DMS 273 (cell line): ENCODE data around the gene CHD9.

Experiments used
- DNase-seq: peaks from one replicate; lab custom pipeline; 2025; ENCODE audit not compliant: unreplicated experiment; lab: John Stamatoyannopoulos, UW

The CHD9 gene

GRCh38 chr16:53185741-53186140, 130.9 kb downstream of the CHD9 start:
- peak; percentile 22 for DNase-seq

DNA sequence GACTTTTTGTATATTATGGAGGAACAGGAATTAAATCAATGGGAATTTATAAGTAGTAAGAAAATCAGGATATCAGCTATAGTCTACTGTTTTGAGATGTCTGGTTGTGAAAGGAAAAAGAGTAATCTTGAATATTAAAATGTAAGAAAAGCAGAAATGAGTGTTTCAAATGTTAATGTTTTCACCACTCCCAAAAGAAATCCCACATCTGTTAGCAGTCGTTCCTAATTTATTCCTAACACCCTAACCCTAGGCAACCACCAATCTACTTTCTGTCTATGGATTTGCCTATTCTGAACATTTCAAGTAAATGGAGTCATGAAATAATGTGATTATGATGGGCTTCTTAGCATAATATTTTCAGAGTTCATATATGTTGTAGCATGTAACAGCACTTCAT, 133.0 kb downstream of the CHD9 start:
- DNase-seq: no peak

GRCh38 chr16:53191413-53191812, 136.6 kb downstream of the CHD9 start:
- DNase-seq: no peak

DNA sequence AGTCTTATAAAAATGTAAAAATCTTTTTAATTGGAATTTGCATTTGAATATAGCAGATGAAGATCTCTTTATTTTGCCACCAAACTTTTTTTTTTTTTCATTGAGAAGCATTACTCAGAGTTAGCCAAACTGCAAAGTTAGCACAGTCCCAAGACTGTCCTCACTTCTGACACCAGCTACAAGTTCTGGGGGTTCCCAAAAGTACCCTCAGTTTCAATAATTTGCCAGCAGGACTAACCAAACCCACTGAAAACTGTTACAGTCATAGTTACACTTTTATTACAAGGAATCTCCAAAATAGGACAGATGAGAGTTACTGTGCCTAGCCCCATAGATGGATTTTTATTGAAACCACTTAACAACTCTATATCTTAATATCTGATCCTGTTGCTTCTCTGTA, 144.1 kb downstream of the CHD9 start:
- no peak for DNase-seq

GRCh38 chr16:53201900-53202299, 147.1 kb downstream of the CHD9 start:
- DNase-seq: no peak

DNA sequence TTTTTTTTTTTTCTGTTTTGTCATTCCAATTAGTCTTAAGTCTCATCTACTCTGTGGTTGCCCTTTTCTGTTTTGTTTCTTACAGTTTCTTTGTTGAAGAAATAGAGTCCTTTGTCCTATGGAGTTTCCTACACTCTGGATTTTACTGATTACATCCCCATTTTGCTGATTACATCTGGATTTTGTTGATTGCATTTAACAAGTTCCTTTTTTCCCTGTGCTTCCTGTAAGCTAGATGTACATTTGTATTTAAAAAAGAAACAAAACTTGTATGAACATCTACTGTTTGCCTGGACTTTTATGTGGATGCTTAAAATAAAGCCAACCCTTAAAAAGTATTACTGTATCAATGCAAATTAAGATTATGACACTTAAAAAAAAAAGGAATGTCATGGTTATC, 147.6 kb downstream of the CHD9 start:
- no peak for DNase-seq

DNA sequence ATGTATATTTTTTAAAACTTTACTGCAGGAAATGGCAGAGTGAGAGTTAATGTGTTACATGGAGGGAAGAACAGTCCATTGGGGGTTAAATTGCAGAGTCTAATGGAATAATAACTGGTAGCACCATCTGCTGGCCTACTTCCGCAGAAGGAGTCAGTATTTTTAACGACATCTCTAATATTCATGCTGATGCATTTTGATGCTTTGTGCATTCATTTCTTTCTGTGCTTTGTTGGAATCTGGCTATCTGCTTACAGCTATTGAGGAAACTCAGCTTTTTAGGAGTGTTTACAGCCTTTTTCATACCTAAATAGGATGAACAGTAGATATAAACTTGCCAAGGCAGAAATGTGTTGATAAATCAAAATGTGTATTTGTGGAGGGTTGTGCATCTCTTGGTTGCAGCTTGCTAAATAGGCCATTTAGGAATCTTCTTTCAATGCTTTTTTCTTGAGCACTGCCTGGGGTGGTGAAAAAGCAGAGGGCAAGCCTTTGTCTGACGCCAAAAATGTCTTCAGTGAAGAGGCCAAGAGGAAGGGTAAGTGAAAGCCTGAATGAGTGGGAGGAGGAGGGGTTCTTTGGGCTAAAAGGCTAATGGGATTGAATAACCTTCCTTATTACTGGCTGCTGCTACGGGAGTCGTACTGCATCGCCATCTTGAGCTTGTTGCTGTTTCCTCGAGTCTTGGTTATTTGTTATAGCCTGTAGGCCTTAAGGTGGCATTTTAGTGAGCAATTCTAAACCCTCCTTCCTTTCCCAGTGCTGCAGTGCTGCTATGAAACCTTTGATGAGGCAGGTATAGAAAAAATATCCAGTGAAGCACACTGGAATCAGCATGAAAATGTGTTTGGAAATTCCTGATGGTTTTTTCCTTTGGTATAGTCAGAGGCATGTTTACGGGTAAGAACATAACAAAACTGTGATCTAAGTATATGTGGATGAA, 153.3 kb downstream of the CHD9 start:
- DNase-seq: peak; percentile 95

DNA sequence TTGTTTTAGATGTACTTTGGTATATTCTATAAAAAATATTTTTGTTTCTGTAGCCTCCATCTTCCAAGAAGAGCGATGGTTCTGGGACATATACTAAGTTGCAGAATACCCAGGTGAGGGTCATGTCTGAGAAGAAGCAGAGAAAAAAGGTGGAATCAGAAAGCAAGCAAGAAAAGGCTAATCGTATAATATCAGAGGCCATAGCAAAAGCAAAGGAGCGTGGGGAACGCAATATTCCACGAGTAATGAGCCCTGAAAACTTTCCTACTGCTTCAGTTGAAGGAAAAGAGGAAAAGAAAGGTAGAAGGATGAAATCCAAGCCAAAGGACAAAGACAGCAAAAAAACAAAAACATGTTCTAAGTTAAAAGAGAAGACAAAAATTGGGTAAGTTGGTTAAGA, 154.6 kb downstream of the CHD9 start:
- DNase-seq: peak; percentile 23

GRCh38 chr16:53209877-53210276, 155.1 kb downstream of the CHD9 start:
- DNase-seq: no peak

DNA sequence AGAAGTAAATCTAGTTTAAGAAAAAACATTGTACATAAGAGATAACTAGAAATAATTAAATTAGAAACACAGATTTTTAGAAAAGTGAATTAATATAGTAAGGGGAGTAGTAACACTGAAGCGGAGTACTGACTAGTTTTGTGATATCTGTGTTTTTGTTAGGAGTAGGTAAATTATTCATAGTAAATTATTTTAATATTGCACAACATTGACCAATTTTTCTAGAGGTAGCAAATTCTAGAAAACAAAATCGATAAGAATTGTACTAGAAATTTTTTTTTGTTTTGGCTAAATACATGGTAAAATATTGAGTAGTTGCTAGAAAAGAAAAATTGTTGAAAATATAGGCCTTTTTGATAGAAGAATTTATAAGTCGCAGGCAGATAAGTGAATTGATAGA, 156.5 kb downstream of the CHD9 start:
- DNase-seq: no peak

DNA sequence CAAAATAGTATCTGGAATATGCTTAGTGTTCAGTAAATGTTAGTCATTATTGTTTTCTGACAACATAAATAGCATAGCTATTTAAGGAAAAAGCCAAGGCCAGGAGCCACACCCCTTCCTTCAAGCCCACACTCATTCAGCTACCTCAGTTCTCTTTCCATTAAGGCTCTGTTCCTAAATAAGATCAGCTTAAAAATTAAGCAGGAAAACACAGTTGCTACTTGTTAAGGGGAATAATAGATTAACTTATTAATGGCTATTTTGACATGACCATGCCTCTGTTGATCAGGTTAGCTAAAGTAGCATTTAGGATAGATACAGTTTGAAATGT, 158.1 kb downstream of the CHD9 start:
- no peak for DNase-seq

GRCh38 chr16:53213542-53213941, 158.8 kb downstream of the CHD9 start:
- DNase-seq: no peak

DNA sequence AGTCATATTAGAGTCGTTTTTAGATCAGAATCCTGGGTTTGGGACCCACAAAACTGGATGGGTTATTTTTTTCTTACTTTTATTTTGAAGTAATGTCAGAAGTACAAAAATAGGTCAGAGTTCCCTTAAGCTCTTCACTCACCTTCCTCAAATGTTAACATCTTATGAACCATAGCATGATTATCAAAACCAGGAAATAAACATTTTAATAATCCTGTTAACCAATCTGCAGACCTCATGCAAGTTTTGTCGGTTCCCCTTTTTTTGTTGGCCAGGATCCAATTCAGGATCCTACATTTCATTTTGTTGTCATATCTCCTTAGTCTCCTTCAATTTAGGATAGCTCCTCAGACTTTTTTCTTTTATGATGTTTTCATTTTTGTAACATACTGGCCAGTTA, 162.0 kb downstream of the CHD9 start:
- DNase-seq: peak; percentile 8

DNA sequence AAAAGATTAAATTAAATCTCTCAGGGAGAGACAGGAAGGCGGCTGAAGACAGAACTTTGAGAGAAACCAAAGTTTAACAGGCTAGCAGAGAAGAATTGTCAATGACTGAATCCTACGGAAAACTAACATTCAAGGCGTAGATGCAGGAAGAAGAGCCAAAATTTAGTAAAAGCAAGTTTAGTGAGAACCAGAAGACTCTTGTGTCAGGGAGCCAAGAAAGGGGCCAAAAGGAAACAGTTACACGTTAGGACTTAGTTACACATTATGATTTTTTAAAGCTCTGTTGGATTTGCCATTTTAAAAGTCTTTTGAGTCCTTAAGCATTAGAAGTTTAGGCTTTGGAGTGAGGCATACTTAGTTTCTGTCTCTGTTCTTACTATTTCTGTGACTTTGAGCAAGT, 164.6 kb downstream of the CHD9 start:
- no peak for DNase-seq

DNA sequence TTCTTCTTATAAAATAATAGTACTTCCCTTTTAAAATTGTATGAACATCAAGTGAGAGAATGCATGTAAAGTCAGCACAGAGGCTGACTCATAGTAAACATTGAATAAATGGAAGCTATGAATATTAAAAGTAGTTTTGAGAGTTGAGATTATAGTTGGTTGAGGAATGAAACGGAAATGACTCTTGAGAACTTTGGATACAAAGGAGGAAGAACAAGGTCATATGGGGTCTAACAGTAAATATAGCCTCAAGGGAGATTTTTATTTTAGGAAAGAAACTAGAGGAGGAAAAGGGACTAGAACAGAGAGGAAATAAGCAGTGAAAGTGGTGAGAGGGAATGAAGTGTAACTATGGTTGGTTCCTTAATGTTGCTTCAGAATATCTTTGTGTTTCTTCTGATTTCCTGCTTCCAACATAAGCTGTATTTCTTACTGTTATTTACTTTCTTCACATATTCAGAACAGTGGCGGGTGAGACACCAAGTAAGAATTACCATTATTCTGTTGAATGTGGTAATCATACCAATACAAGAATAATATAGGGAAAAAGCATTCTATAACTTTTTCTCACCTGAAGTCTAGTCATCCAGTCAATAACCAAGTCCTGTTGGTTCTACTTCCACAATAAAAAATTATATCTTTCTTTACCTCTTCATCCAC, 165.1 kb downstream of the CHD9 start:
- DNase-seq: no peak

DNA sequence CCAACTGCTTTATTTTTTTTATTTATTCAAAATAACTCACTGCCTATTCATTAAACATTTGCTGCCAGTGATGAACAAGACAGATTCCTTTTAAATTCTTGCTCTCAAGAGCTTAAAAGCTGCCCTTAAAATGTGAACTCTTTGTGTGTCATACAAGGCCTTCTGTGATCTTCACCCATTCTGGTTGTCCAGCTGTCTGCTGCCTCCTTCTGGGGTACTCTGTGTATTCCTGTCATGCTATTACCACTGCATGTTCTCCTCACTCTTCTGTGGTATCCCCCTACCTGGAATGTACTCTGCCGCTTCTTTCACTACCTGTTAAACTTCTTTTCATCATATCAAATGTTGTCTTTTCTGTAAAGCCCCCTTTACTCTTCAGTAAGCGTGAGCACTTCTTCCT, 165.8 kb downstream of the CHD9 start:
- peak; percentile 35 for DNase-seq

DNA sequence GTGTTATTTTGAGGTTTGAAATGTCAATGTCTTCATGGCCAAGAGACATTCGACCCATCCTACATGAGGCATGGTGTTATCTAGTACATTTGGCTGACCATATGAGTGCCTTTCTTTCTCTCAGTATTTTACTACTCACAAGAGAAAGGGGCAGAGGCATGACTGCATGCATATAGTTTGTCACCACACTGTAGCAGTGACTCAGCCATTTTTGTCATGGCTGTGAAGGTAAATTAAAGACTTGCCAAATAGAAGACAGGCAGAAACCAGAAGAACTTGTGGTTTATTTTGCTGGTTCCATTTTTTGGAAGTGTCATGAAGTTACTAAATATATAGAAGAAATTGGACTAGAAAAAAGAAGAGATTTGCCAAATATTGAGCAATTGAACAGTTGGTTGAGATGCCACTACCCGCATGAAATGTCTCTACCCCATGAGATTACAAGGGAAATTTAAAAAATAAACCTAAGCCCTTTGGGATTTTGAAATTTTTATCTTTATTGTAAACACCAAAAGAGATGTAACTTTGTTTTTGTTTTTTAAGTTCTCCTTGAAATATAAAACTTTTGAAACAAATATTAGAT, 170.3 kb downstream of the CHD9 start:
- DNase-seq: no peak

DNA sequence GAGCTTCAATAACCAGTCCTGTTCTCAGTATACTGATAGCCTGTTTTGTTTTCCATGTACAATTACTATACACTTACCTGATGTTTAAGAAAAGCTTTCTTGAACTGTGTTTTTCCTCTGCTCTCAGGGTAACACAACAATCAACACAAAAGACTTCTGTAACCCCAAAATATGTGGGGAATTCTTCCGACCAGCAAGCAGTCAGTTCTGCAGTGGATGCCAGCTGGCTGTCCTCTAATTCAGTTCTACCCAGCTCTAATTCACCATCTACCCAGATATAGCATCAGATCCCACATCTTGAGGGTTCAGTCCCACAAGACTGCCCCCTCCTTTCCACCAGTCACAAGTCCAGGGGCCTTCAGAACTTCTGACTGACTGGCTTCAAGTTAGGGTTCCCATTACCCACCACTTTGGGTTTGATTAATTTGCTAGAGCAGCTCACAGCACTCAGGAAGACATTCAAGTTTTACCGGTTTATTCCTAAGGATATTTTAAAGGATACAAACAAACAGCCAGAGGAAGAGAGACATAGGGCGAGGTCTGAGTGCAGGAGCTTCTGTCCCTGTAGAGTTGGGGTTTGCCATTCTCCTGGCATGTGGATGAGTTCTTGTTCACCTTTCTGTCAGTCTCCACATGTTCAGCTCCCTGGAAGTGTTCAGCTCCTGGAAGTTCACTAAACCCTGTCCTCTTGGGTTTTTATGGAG, 178.2 kb downstream of the CHD9 start:
- DNase-seq: no peak

DNA sequence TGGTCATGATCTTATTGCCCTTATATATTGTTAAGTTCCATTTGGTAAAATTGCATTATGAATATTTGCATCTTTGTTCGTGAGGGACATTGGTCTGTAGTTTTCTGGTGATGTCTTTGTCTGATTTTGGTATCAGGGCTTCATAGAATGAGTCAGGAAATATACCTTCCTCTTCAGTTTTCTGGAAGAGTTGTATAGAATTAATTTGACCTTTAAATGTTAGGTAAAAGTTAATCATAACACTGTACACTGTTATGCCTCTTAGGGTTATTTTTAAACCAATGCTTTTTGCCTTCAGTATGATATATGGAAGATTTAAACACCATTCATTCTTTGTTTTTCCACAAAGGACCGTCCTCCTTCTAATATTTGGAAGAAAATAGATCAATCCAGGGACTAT, 180.0 kb downstream of the CHD9 start:
- no peak for DNase-seq

DNA sequence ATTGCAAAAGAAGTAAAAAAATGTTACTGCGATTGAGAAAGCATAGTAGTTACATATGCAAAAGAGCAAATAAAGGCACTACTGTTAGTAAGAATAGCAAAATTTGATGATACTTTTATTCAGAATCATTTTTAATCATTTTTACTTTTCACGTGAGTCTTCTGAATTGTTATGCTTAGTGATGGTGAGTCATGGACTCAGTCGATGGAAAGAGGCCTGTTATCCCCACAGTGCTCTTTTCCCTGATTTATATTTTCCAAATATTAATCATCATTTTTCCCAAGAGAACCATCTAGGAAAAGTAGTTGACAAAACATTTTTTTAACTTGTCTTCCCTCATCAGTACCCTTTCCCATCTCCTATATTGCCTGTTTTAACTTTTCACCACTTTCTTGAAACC, 181.1 kb downstream of the CHD9 start:
- DNase-seq: no peak

DNA sequence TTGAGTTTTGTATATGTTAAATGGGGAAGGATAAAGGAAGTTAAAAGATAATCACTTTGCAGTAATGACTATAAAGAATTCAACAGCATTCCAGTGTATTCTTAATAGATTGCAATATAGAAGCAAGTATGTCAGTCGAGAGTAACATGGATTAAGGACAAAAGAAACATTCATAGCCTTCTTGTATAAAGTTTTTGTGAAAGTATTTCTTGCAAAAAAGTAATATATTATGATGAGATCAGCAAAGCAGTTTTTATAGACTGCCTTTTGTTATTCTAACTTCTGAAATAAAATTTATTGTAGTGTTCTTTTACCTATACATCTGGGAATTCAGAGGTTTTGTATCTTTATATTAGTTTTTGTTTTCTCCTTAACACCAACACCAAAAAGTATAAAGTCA, 194.5 kb downstream of the CHD9 start:
- DNase-seq: no peak

DNA sequence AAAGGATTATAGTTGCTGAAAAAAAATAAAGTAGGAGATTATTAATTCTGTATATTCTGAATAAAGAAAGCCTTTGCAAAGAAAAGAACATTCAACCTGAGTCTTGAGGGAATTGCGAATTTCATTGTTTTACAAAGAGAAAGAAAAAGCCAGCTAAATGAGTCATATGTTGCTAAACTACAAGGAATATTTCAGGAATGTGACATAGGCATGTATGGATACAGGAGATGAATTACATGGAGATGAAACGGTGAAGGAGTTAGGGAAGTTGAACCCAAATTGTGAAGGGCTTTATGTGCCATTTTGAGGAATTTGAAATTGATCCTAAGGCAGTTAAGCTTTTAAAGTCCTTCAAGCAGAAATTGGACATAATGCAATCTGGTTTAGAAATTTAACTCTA, 202.2 kb downstream of the CHD9 start:
- no peak for DNase-seq
